ENCODE data around the gene CELF2.

The CELF2 gene

DNA sequence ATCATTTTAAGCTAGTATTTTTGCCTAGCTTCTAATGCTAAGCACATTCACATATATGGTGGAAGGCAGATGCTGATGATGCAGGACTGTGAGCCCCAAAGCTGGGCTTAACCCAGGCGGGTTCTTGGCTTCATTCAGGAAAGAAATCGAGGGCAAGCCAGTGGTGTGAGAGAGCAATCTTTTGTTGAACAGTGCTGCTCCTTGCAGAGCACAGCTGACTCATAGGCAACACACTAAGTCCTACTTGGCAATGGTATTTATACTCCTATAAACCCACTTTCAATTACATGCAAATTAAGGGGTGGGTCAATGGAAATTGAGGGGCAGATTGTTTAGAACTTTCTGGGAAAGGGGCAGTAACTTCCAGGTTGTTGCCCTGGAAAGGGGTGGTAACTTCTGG lies 42.0 kb upstream of the CELF2 start:
- H3K79me2 ChIP-seq (ENCODE audit: insufficient read depth, low read length): no peaks in the 10 kb centered on the region
- no peaks in the 10 kb centered on the region for H4K20me1 ChIP-seq (ENCODE audit: insufficient read depth, low read length)
- ATAC-seq (ENCODE audit: insufficient read depth, low read depth): no peak
- peaks cover 4% of the 10 kb centered on the region for H3K27me3 ChIP-seq (ENCODE audit: insufficient read depth, low read length, poor library complexity)
- no peaks in the 10 kb centered on the region for H3K9me3 ChIP-seq (ENCODE audit: insufficient read depth, low read length, severe bottlenecking)
- H2AFZ ChIP-seq (ENCODE audit: low read depth, low read length): no peak overlapping the region
- no peaks in the 10 kb centered on the region for H3K36me3 ChIP-seq (ENCODE audit: insufficient read depth, low read length)
- H3K4me2 ChIP-seq (ENCODE audit: insufficient read depth, low read length): no peak overlapping the region
- H3K4me3 ChIP-seq (ENCODE audit: low read depth in 1 of 2, low read length in 2 of 2): no peak overlapping the region
- no peak overlapping the region for H3K9ac ChIP-seq (ENCODE audit: low read depth, low read length)
- TF ChIP-seq, protein P1, sequence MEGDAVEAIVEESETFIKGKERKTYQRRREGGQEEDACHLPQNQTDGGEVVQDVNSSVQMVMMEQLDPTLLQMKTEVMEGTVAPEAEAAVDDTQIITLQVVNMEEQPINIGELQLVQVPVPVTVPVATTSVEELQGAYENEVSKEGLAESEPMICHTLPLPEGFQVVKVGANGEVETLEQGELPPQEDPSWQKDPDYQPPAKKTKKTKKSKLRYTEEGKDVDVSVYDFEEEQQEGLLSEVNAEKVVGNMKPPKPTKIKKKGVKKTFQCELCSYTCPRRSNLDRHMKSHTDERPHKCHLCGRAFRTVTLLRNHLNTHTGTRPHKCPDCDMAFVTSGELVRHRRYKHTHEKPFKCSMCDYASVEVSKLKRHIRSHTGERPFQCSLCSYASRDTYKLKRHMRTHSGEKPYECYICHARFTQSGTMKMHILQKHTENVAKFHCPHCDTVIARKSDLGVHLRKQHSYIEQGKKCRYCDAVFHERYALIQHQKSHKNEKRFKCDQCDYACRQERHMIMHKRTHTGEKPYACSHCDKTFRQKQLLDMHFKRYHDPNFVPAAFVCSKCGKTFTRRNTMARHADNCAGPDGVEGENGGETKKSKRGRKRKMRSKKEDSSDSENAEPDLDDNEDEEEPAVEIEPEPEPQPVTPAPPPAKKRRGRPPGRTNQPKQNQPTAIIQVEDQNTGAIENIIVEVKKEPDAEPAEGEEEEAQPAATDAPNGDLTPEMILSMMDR (IDR thresholded peaks at IDR 0.05; ENCODE audit: borderline replicate concordance, extremely low read depth, low read length, poor library complexity, severe bottlenecking): no peak
- no peak for TF ChIP-seq EZH2 (IDR thresholded peaks at IDR 0.05; ENCODE audit: borderline replicate concordance, low read depth, low read length, severe bottlenecking)
- no peak overlapping the region for H3K27ac ChIP-seq (ENCODE audit: low read length)
- DNase-seq: no peak
- H3K4me1 ChIP-seq (ENCODE audit: insufficient read depth, low read length): no peaks in the 10 kb centered on the region

GRCh38 chr10:10976652-10977051 lies 41.0 kb upstream of the CELF2 start:
- DNase-seq: no peak
- ATAC-seq (ENCODE audit: insufficient read depth, low read depth): no peak
- Histone ChIP-seq H3K36me3 (ENCODE audit: insufficient read depth, low read length) (no peaks in the 10 kb centered on the region), H2AFZ (ENCODE audit: low read depth, low read length) (no peak overlapping the region), H3K27ac (ENCODE audit: low read length) (no peak overlapping the region), H3K4me1 (ENCODE audit: insufficient read depth, low read length) (no peaks in the 10 kb centered on the region), H3K4me3 (ENCODE audit: low read depth in 1 of 2, low read length in 2 of 2) (no peak overlapping the region), H4K20me1 (ENCODE audit: insufficient read depth, low read length) (no peaks in the 10 kb centered on the region), H3K4me2 (ENCODE audit: insufficient read depth, low read length) (no peak overlapping the region), H3K79me2 (ENCODE audit: insufficient read depth, low read length) (no peaks in the 10 kb centered on the region), H3K9me3 (ENCODE audit: insufficient read depth, low read length, severe bottlenecking) (no peaks in the 10 kb centered on the region), H3K9ac (ENCODE audit: low read depth, low read length) (no peak overlapping the region), H3K27me3 (ENCODE audit: insufficient read depth, low read length, poor library complexity) (peaks cover 4% of the 10 kb centered on the region)
- TF ChIP-seq EZH2 (IDR thresholded peaks at IDR 0.05; ENCODE audit: borderline replicate concordance, low read depth, low read length, severe bottlenecking): no peak
- TF ChIP-seq, protein P1 (IDR thresholded peaks at IDR 0.05; ENCODE audit: borderline replicate concordance, extremely low read depth, low read length, poor library complexity, severe bottlenecking): no peak

DNA sequence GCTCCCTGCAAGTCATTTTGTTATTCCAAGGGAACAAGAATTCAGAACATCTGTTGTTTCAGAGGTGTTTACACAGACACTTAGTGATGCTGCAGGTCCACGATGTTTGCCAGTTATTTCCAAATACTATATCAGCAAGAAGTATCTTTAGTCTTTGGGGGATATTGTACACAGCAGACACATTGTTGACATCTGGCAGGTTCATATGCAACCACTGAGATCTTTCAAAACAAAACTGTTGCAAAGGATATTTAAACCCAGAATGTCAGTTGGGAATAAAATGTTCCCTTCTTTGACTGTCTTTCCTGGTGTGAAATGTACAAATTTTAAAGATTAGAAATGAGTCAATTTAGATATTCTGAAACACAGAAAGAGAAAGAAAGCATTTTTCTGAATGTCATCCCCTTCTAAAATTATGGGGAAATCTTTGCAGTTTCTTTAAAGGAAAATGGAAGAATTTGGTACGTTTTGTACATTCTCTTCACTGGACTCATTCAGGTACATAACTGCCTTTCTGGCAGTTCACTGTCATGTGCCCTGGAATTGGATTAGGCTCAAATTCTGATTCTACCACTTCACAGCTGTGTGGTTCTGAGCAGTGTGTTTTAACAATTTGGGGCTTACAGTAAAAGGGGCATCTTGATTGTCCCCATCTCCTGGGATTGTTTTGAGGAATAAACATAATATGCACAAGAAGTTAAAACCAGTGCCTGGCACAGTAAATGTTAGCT lies 40.3 kb upstream of the CELF2 start:
- Histone ChIP-seq H3K27ac (ENCODE audit: low read length) (no peak overlapping the region), H2AFZ (ENCODE audit: low read depth, low read length) (no peak overlapping the region), H3K4me2 (ENCODE audit: insufficient read depth, low read length) (no peak overlapping the region), H3K27me3 (ENCODE audit: insufficient read depth, low read length, poor library complexity) (peaks cover 4% of the 10 kb centered on the region), H3K79me2 (ENCODE audit: insufficient read depth, low read length) (no peaks in the 10 kb centered on the region), H3K4me1 (ENCODE audit: insufficient read depth, low read length) (no peaks in the 10 kb centered on the region), H3K9me3 (ENCODE audit: insufficient read depth, low read length, severe bottlenecking) (no peaks in the 10 kb centered on the region), H3K9ac (ENCODE audit: low read depth, low read length) (no peak overlapping the region), H4K20me1 (ENCODE audit: insufficient read depth, low read length) (no peaks in the 10 kb centered on the region), H3K4me3 (ENCODE audit: low read depth in 1 of 2, low read length in 2 of 2) (no peak overlapping the region), H3K36me3 (ENCODE audit: insufficient read depth, low read length) (no peaks in the 10 kb centered on the region)
- ATAC-seq (ENCODE audit: insufficient read depth, low read depth) (no peak), DNase-seq (no peak)
- TF ChIP-seq, protein P1 (IDR thresholded peaks at IDR 0.05; ENCODE audit: borderline replicate concordance, extremely low read depth, low read length, poor library complexity, severe bottlenecking): no peak
- TF ChIP-seq EZH2 (IDR thresholded peaks at IDR 0.05; ENCODE audit: borderline replicate concordance, low read depth, low read length, severe bottlenecking): no peak

All from DND-41 (cell line).